Pancreas (tissue), 10 donors: ENCODE data around the gene CFAP119. TPM values are rescaled to one million over a fixed set of nuclear protein-coding genes. Genes with fewer than 3 reads are reported as not detected.
A peak's percentile ranks its signal among the peaks of the same experiment; 100 is the strongest.

Source experiments
- ATAC-seq, 4 donors: fragments of 200-7000 bp; cut with Tn5 transposase; one replicate each; pipeline versions ENCODE4 v1.8.0 to v1.9.1; 2020; ENCODE audit warnings: mild to moderate bottlenecking in 4 of 4, moderate library complexity in 4 of 4
- DNase-seq, 6 donors: peaks; one replicate each; pipeline ENCODE4 v3.0.0-alpha.2; 2020
- FAIRE-seq: peaks from 2 replicates; lab custom pipeline; 2012; peaks lifted over from hg19 to GRCh38; lab: Jason Lieb, UNC
- H3K27ac ChIP-seq, 4 donors: fragments of 200-600 bp; sonication (generic); 1 replicate in 3 of 4; 2 replicates in 1 of 4; pipeline versions ENCODE4 v1.5.0 to v1.8.0; 2020
- H3K27me3 ChIP-seq, 4 donors: fragments of 200-600 bp; one replicate each; pipeline ENCODE4 v1.8.0; 2021
- H3K36me3 ChIP-seq, 3 donors: fragments of 200-600 bp; sonication (generic) in 1 of 3; one replicate each; pipeline versions ENCODE4 v1.5.0 to v1.8.0; 2020 to 2021
- H3K4me1 ChIP-seq, 3 donors: fragments of 200-600 bp; one replicate each; pipeline ENCODE4 v1.8.0; 2021
- H3K4me3 ChIP-seq, 4 donors: fragments of 200-600 bp; sonication (generic) in 2 of 4; one replicate each; pipeline versions ENCODE4 v1.5.0 to v1.8.0; 2020 to 2021
- H3K9me3 ChIP-seq, 4 donors: fragments of 200-600 bp; one replicate each; pipeline ENCODE4 v1.8.0; 2021
- WGBS, 2 donors: extraction: QIAGEN DNeasy Blood & Tissue Kit; methylation state at CpG; one replicate each; pipeline ENCODE4 v1.1.7; 2013; 5-methylcytosine and 5-hydroxymethylcytosine counted together
- intact Hi-C, 3 donors: fragments of 100-400 bp; cut with DNase I; formaldehyde crosslinking; loops; one replicate each; pipeline versions ENCODE4 v1.11.1 to v1.14.2; 2022
- polyA plus RNA-seq, 2 donors: library from polyadenylated mRNA; stranded (reverse); fragments of 200-250 nt; gene quantifications; one replicate each; pipeline ENCODE4 v1.2.3, GENCODE V29; 2013
- total RNA-seq, 6 donors: library from RNA; stranded (reverse); fragmentation: NEBNext Ultra II Directional in 4 of 6; extraction: Animal tissue kit (Norgen Biotek cat#: 25700) in 4 of 6; gene quantifications; one replicate each; pipeline versions ENCODE4 v1.2.1 to v1.2.4, GENCODE V29; 2021 to 2023
- TF ChIP-seq, protein P1 (sequence below), 4 donors: fragments of 200-600 bp; sonication (generic) in 3 of 4; IDR thresholded peaks; one replicate each; pipeline versions ENCODE4 v1.5.0 to v1.8.0; 2021; ENCODE audit warnings: antibody characterized with exemption in 4 of 4
- donor health status: healthy with polysubstance abuse.
- donor health status: DM: no; HTN: no; CAD: no; lungs with moderate emphysema.
- donor health status: DM: no; HTN: no; CAD: no.
- donor health status: control.
- donor health status: control.
- donor health status: Bipolar disorder and iron deficiency.
- donor health status: DM: yes; HTN: yes; CAD: no.
- donor health status: DM: no; HTN: no; CAD: no.
- donor health status: DM: no; HTN: no; CAD: no.
- donor health status: DM: yes; HTN: yes; CAD: no.

Gene CFAP119
- total and polyA plus RNA-seq, 8 donors: 1.7 to 32.1 (median 3.4) TPM

DNA sequence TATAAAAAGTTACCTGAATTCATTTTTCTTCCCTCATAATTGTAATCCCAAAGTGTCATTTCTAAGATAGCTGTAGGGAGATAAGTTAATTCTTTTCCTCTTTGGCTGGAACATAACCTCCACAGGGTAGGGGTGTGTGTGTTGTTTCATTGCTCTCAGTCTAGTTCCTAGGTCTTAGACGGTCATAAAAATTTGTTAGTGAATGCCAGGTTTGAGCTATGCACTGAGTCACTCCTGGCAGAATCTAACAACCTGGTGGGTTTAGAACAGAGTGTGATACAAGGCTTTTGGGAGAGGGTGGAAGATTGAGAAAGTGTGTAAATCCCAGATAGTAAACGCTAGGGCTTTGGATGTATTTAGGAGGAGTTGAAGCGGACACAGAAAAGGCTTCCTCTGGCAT is 14.5 kb downstream of the CFAP119 start:
- no peaks in the 10 kb centered on the region for H3K27me3 ChIP-seq
- peaks cover 0 to 4% (median 3%) of the 10 kb centered on the region in 3 donors for H3K4me1 ChIP-seq
- peak overlapping the region in 3 of 4 donors; percentile 72 to 75 (median 74) for H3K27ac ChIP-seq
- H3K4me3 ChIP-seq: peak overlapping the region in 2 of 4 donors; percentile 62 to 75
- ATAC-seq (no peak), FAIRE-seq (no peak), DNase-seq (no peak)
- no peaks in the 10 kb centered on the region for H3K36me3 ChIP-seq
- 24 to 29% methylated on average over 3 of the region's 3 CpGs for WGBS, 2 donors
- intact Hi-C loops: no loop called here
- H3K9me3 ChIP-seq: no peaks in the 10 kb centered on the region
- TF ChIP-seq, protein P1, sequence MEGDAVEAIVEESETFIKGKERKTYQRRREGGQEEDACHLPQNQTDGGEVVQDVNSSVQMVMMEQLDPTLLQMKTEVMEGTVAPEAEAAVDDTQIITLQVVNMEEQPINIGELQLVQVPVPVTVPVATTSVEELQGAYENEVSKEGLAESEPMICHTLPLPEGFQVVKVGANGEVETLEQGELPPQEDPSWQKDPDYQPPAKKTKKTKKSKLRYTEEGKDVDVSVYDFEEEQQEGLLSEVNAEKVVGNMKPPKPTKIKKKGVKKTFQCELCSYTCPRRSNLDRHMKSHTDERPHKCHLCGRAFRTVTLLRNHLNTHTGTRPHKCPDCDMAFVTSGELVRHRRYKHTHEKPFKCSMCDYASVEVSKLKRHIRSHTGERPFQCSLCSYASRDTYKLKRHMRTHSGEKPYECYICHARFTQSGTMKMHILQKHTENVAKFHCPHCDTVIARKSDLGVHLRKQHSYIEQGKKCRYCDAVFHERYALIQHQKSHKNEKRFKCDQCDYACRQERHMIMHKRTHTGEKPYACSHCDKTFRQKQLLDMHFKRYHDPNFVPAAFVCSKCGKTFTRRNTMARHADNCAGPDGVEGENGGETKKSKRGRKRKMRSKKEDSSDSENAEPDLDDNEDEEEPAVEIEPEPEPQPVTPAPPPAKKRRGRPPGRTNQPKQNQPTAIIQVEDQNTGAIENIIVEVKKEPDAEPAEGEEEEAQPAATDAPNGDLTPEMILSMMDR (IDR thresholded peaks at IDR 0.05): no peak

DNA sequence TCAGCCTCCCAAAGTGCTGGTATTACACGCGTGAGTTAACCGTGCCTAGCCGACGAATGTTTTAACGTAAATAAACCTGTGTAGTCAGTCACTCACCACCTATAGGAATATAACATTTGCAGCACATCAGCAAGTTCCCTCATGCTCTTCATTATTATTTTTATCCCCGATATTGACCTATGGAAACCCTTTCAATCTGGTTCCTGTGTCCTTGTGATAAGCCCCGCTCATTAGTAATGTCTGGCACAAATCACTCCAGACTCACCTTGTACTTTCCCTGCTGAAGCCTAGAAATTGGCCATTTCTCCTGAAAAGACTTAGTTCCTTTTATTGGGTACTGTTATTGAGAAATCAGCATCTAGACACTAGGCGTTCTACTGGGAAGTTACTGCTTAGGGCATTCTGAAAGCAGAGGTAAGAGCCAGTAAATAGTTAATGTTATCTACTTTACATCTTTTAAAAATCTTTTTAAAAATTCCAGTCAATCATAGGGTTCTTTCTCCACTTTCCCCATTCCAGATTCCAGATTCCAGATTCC is 15.2 kb downstream of the CFAP119 start:
- intact Hi-C loops: no loop called here
- Histone ChIP-seq H3K36me3 (no peaks in the 10 kb centered on the region), H3K4me1 (peaks cover 0 to 9% (median 3%) of the 10 kb centered on the region in 3 donors), H3K4me3 (no peak overlapping the region), H3K9me3 (no peaks in the 10 kb centered on the region), H3K27ac (no peak overlapping the region), H3K27me3 (no peaks in the 10 kb centered on the region)
- DNase-seq (no peak), FAIRE-seq (no peak), ATAC-seq (no peak)
- 51 to 54% methylated on average over 9 of the region's 9 CpGs for WGBS, 2 donors
- TF ChIP-seq, protein P1 (IDR thresholded peaks at IDR 0.05): no peak

DNA sequence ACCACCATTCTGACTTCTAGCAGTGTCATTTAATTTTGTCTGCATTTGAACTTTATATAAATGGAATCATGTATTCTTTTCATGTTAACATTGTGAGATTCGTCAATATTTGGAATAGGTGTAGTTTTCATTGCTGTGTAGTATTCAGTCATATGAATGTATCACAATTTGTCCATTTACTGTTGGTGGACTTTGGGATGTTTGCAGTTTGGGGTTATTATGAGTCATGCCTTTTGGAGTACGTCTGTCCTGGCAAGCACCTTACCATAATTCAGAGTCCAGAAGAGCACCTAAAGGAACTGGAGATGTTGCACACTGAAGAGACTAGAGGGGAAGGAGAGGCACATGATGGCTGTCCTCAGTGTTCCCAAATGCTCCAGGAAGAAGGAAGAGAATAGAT is 16.8 kb downstream of the CFAP119 start:
- no peak for FAIRE-seq
- no peak overlapping the region for H3K27ac ChIP-seq

DNA sequence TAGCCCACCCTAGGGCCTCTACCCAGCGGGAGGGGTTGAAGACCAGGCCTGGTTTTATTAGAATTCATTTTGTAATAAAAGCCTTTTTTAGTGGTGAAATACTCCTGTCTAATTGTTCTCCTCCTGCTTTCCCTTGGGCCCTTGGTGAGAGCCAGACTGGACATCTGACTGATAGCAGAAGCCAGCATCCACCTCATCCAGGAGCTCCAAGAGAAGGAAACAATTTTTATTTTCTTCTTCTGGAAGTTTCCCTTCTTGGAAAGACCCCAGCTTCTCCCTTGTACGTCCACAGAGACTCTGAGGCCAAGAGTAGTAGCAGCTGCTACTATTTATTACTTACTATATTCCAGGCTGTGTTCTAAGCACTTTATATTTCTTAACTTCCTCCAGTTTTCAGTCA is 17.7 kb downstream of the CFAP119 start:
- WGBS, 2 donors: 85% methylated on average over 2 of the region's 2 CpGs
- Histone ChIP-seq H3K4me1 (peaks cover 15 to 29% (median 16%) of the 10 kb centered on the region in 3 donors), H3K4me3 (no peak overlapping the region), H3K27me3 (no peaks in the 10 kb centered on the region), H3K36me3 (peaks cover 0 to 3% (median 0%) of the 10 kb centered on the region in 3 donors), H3K27ac (no peak overlapping the region), H3K9me3 (no peaks in the 10 kb centered on the region)
- FAIRE-seq (no peak), DNase-seq (no peak), ATAC-seq (no peak)
- intact Hi-C loops: no loop called here
- TF ChIP-seq, protein P1 (IDR thresholded peaks at IDR 0.05): no peak

More for the DNA sequence above, 16.8 kb downstream of the CFAP119 start:
- WGBS, 2 donors: 64 to 71% methylated on average over 2 of the region's 2 CpGs
- H3K4me1 ChIP-seq: peaks cover 11 to 23% (median 12%) of the 10 kb centered on the region in 3 donors
- H3K9me3 ChIP-seq: no peaks in the 10 kb centered on the region
- intact Hi-C loops: no loop called here
- ATAC-seq: no peak
- TF ChIP-seq, protein P1 (IDR thresholded peaks at IDR 0.05): no peak
- DNase-seq: no peak
- no peaks in the 10 kb centered on the region for H3K36me3 ChIP-seq
- H3K4me3 ChIP-seq: no peak overlapping the region
- H3K27me3 ChIP-seq: no peaks in the 10 kb centered on the region

DNA sequence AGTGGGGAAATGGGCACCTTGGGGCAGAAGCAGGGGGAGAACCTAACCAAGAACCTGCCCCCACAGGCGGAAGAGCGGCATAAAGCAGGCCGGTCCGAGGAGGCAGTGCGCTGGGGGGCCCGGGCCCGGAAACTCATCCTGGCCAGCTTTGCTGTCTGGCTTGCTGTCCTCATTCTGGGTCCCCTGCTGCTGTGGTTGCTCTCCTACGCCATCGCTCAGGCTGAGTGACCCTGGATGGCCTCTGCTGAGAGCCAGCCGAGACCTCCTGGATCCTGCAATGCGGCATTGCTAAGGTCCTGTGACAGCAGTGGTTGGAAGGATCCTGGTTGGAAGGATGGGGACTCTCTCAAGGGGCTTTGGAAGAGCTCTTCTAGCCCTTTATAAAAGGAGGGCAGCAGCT is 18.1 kb downstream of the CFAP119 start:
- H3K4me1 ChIP-seq: peaks cover 15 to 29% (median 16%) of the 10 kb centered on the region in 3 donors
- DNase-seq: no peak
- FAIRE-seq: no peak
- no peaks in the 10 kb centered on the region for H3K9me3 ChIP-seq
- H3K36me3 ChIP-seq: peaks cover 0 to 7% (median 3%) of the 10 kb centered on the region in 3 donors
- intact Hi-C loops: no loop called here
- no peak for ATAC-seq
- 92 to 98% methylated on average over 11 of the region's 11 CpGs for WGBS, 2 donors
- no peaks in the 10 kb centered on the region for H3K27me3 ChIP-seq
- H3K27ac ChIP-seq: peak overlapping the region in 1 of 4 donors; percentile 8
- no peak overlapping the region for H3K4me3 ChIP-seq
- TF ChIP-seq, protein P1 (IDR thresholded peaks at IDR 0.05): no peak
